ENCODE data around the gene NUDT17. TPM values are rescaled to one million over a fixed set of nuclear protein-coding genes. Genes with fewer than 3 reads are reported as not detected.
A peak's percentile ranks its signal among the peaks of the same experiment; 100 is the strongest.

Gene NUDT17
- total and polyA plus RNA-seq, 9 of the 15 experiments (the other 6 are each of a cell fraction or from before 2014, with no cell fraction given): 2.1 to 10.0 (median 6.1) TPM

GRCh38 chr1:145891587-145892485, 46.4 kb downstream of the NUDT17 start (continued):
- TF ChIP-seq AFF4 (CRISPR knock-in tag; IDR thresholded peaks at IDR 0.05): no peak
- no peak for TF ChIP-seq ZNF165 (CRISPR knock-in tag; IDR thresholded peaks at IDR 0.05; ENCODE audit: borderline replicate concordance)
- no peak for TF ChIP-seq CCNT2 (IDR thresholded peaks at IDR 0.05; ENCODE audit: borderline replicate concordance, extremely low read depth, insufficient read length, low read depth, low read length)
- TF ChIP-seq, protein P1, sequence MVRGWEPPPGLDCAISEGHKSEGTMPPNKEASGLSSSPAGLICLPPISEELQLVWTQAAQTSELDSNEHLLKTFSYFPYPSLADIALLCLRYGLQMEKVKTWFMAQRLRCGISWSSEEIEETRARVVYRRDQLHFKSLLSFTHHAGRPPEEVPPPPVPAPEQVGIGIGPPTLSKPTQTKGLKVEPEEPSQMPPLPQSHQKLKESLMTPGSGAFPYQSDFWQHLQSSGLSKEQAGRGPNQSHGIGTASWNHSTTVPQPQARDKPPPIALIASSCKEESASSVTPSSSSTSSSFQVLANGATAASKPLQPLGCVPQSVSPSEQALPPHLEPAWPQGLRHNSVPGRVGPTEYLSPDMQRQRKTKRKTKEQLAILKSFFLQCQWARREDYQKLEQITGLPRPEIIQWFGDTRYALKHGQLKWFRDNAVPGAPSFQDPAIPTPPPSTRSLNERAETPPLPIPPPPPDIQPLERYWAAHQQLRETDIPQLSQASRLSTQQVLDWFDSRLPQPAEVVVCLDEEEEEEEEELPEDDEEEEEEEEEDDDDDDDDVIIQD (CRISPR knock-in tag; IDR thresholded peaks at IDR 0.05): no peak
- TF ChIP-seq HCFC1 (IDR thresholded peaks at IDR 0.05; ENCODE audit: low read depth, low read length): no peak; the same call in 1 of the 2 replicates
- no peak for TF ChIP-seq WHSC1 (IDR thresholded peaks at IDR 0.05; ENCODE audit: low read length)
- no peak for TF ChIP-seq ILK (tag; IDR thresholded peaks at IDR 0.05; ENCODE audit: borderline replicate concordance, low read depth)
- no peak for TF ChIP-seq CHD1 (IDR thresholded peaks at IDR 0.05; ENCODE audit: low read length)
- TF ChIP-seq SNIP1 (IDR thresholded peaks at IDR 0.05; ENCODE audit: low read depth): no peak
- no peak for TF ChIP-seq IRF1 (CRISPR knock-in tag; IDR thresholded peaks at IDR 0.05; ENCODE audit: borderline replicate concordance)
- no peak for TF ChIP-seq TAF9B (IDR thresholded peaks at IDR 0.05; ENCODE audit: partially characterized antibody)
- TF ChIP-seq ZNF57 (CRISPR knock-in tag; IDR thresholded peaks at IDR 0.05): no peak
- TF ChIP-seq FOXJ3 (CRISPR knock-in tag; IDR thresholded peaks at IDR 0.05): no peak
- TF ChIP-seq SMARCA4 (IDR thresholded peaks at IDR 0.05): peak; percentile 66; the same call in 1 of the 2 replicates
